Effector memory CD4-positive, alpha-beta T cell (primary cell): Measurements from ENCODE around the gene DCAF8.

Experiments
- DNase-seq, 3 donors: peaks; one replicate each; pipeline ENCODE4 v3.0.0-alpha.2; 2020
- H3K27ac ChIP-seq: 2 replicates; pipeline ENCODE4 v1.7.0; 2013; ENCODE audit warnings: mild to moderate bottlenecking, low read length, moderate library complexity; ENCODE audit not compliant: insufficient read depth, poor library complexity, severe bottlenecking
- H3K27me3 ChIP-seq: replicated peaks from 2 replicates; pipeline ENCODE4 v1.7.0; 2013; ENCODE audit warnings: mild to moderate bottlenecking, low read length; ENCODE audit not compliant: insufficient read depth, control insufficient read depth, poor library complexity, severe bottlenecking
- H3K36me3 ChIP-seq: 2 replicates; pipeline ENCODE4 v1.7.0; 2013; ENCODE audit warnings: mild to moderate bottlenecking, low read length, moderate library complexity; ENCODE audit not compliant: control insufficient read depth, insufficient read depth
- H3K4me1 ChIP-seq: 2 replicates; pipeline ENCODE4 v1.7.0; 2013; ENCODE audit warnings: low read length, mild to moderate bottlenecking; ENCODE audit not compliant: control insufficient read depth, insufficient read depth, poor library complexity, severe bottlenecking
- H3K4me3 ChIP-seq: 2 replicates; pipeline ENCODE4 v1.7.0; 2013; ENCODE audit warnings: low read length, low read depth, mild to moderate bottlenecking; ENCODE audit not compliant: insufficient read depth, poor library complexity, severe bottlenecking
- H3K9me3 ChIP-seq: 2 replicates; pipeline ENCODE4 v1.7.0; 2013; ENCODE audit warnings: mild to moderate bottlenecking, low read length, moderate library complexity; ENCODE audit not compliant: control insufficient read depth

Gene DCAF8

DNA sequence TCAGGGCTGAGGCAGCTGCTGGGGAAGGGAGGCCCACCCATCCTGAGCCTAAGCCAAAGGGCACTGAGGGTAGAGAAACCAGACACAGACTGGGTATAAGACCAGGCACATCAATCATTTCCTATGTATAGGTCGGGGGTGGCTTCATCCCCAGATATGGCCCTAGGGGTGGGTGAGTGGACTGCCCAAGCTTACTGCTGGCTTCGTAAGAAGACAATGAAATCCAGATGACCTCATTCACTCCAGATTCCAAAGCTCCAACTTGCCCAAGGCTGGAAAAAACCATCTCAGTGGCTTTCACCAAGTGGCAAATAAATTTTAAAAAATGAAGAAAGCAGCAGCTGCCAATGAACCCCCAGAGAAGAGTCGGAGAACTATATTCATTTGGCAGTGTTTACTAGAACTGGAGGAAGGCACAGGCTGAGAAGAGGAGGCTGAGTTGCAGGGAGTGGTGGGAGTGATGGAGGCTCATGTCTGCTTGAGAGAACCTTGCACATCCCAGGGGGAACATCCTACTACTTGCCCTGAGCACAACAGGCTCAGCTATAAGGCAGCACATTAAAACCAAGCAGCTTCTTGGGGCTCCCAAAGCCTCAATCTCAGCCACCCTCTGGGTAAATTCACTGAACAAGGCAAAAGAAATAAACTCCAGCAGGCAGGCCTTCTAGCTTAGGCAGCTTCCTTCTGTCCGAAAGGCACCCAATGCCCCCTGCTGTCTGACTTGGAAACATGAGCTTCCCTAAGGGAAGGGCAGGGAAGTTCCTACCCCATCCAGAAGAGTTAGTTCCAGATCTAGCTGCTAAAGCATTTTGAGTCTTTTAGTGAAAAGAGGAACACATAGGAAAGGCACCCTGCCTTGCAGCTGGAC, 43.1 kb downstream of the DCAF8 start:
- Histone ChIP-seq H3K36me3 (peaks cover 89% of the 10 kb centered on the region), H3K27me3 (no peaks in the 10 kb centered on the region), H3K4me3 (no peak overlapping the region), H3K9me3 (no peaks in the 10 kb centered on the region), H3K27ac (no peak overlapping the region), H3K4me1 (no peaks in the 10 kb centered on the region)
- DNase-seq: no peak

- no peaks in the 10 kb centered on the region for H3K27me3 ChIP-seq
- H3K27ac ChIP-seq: no peak overlapping the region
- H3K9me3 ChIP-seq: no peaks in the 10 kb centered on the region
- no peak overlapping the region for H3K4me3 ChIP-seq
- no peak for DNase-seq
- peaks cover 88% of the 10 kb centered on the region for H3K36me3 ChIP-seq
- H3K4me1 ChIP-seq: no peaks in the 10 kb centered on the region
Measured at GRCh38 chr1:160217481-160218051, 44.8 kb downstream of the DCAF8 start.

GRCh38 chr1:160216301-160216700, 46.0 kb downstream of the DCAF8 start:
- H3K9me3 ChIP-seq: no peaks in the 10 kb centered on the region
- H3K27ac ChIP-seq: no peak overlapping the region
- no peak for DNase-seq
- H3K27me3 ChIP-seq: no peaks in the 10 kb centered on the region
- H3K4me1 ChIP-seq: no peaks in the 10 kb centered on the region
- no peak overlapping the region for H3K4me3 ChIP-seq
- peaks cover 80% of the 10 kb centered on the region for H3K36me3 ChIP-seq

DNA sequence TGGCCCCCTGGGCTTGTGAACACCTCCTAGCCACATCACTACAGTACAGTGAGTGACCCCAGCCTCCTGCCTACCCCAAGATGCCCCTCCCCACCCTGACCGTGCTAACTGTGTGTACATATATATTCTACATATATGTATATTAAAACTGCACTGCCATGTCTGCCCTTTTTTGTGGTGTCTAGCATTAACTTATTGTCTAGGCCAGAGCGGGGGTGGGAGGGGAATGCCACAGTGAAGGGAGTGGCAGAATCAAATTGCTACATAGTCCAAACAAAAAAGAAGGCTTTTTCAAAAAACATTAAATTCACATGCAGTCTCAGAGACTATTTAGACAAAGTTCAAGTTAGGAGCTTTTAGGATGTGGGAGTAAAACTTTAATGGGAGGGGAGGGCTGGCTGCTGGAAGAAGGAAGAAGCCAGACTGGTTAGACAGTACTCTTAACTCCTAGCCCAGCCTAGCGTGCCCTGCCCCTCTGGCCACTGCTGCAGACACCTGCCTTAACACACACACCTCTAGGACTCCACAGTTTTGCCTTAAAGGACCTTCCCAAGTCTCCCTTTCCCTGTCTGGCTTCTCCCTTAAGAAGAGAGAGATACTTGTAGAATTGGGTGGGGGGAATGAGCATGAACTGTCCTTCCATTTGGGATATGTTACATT, 47.7 kb downstream of the DCAF8 start:
- no peak for DNase-seq
- Histone ChIP-seq H3K36me3 (peaks cover 64% of the 10 kb centered on the region), H3K27me3 (no peaks in the 10 kb centered on the region), H3K27ac (no peak overlapping the region), H3K9me3 (no peaks in the 10 kb centered on the region), H3K4me3 (no peak overlapping the region), H3K4me1 (no peaks in the 10 kb centered on the region)

DNA sequence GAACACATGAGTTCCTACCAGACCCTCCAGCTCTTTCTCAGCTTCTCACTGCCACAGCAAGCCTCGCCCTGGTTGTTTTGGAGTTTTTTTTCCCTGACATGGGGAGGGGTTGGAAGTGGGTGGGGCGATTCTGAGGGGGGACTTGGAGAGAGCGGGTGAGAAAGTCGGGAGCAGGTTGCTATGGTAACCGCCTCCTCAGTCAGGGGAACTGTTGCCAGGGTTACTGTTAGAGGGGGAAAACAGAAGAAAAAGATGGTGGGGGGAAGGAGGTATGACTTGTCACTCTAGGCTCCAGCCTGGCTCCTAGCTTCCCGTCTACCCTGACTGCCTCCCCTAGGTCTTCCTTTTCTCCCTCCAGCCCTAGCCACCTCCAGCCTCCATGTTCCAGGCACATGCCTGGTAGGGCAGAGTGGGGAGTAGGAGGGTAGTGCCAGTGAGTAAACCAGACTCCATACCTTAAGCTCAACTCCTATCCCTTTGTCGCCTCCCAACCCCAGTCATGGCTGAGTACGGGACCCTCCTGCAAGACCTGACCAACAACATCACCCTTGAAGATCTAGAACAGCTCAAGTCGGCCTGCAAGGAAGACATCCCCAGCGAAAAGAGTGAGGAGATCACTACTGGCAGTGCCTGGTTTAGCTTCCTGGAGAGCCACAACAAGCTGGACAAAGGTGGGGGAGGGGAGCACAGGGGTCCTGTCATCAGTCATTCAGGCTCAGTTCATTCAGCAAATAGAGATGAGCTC, 51.1 kb downstream of the DCAF8 start:
- peaks cover 2% of the 10 kb centered on the region for H3K4me1 ChIP-seq
- H3K27me3 ChIP-seq: no peaks in the 10 kb centered on the region
- no peak overlapping the region for H3K4me3 ChIP-seq
- peaks cover 34% of the 10 kb centered on the region for H3K36me3 ChIP-seq
- no peak for DNase-seq
- no peaks in the 10 kb centered on the region for H3K9me3 ChIP-seq
- no peak overlapping the region for H3K27ac ChIP-seq

- H3K36me3 ChIP-seq: peaks cover 34% of the 10 kb centered on the region
- H3K4me3 ChIP-seq: no peak overlapping the region
- peaks cover 8% of the 10 kb centered on the region for H3K4me1 ChIP-seq
- DNase-seq: no peak
- H3K27ac ChIP-seq: no peak overlapping the region
- no peaks in the 10 kb centered on the region for H3K27me3 ChIP-seq
- H3K9me3 ChIP-seq: no peaks in the 10 kb centered on the region
Measured at GRCh38 chr1:160210561-160210960, 51.8 kb downstream of the DCAF8 start.

DNA sequence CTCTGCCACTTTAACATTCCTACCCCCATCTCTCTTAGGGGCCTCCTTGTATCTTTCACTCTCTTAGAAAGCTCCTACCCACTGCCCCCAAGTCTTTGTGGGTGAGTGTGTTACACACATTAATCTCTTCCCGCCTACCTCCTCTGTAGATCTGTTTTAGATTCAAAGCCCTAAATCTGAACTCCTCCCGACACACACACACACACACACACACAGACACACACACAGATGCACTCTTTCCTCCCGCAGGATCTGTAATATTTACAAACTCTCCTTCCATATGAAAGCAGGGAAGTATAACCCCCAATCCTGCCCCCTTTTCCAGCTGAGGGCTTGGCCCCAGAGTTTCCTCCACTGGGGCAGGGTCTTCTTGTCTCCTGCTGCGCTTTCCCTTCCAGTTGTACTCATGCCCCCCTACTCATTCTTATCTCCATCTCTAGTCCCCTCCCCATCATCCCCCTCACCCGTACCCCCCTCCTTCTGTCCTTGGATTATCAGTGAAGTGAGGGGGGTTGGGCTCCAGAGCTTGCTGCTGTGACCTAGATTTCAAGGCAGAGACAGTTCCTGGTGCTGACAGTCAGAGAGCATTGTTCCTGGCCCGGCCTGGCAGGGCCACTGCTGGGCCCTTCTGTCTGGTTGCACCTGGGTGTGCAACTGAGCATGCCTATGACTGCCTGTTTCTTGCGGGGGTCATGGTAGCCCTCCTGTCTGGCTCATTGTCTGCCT, 52.9 kb downstream of the DCAF8 start:
- H3K27ac ChIP-seq: no peak overlapping the region
- H3K4me3 ChIP-seq: no peak overlapping the region
- DNase-seq: no peak
- no peaks in the 10 kb centered on the region for H3K27me3 ChIP-seq
- no peaks in the 10 kb centered on the region for H3K9me3 ChIP-seq
- peaks cover 12% of the 10 kb centered on the region for H3K4me1 ChIP-seq
- H3K36me3 ChIP-seq: peaks cover 23% of the 10 kb centered on the region

DNA sequence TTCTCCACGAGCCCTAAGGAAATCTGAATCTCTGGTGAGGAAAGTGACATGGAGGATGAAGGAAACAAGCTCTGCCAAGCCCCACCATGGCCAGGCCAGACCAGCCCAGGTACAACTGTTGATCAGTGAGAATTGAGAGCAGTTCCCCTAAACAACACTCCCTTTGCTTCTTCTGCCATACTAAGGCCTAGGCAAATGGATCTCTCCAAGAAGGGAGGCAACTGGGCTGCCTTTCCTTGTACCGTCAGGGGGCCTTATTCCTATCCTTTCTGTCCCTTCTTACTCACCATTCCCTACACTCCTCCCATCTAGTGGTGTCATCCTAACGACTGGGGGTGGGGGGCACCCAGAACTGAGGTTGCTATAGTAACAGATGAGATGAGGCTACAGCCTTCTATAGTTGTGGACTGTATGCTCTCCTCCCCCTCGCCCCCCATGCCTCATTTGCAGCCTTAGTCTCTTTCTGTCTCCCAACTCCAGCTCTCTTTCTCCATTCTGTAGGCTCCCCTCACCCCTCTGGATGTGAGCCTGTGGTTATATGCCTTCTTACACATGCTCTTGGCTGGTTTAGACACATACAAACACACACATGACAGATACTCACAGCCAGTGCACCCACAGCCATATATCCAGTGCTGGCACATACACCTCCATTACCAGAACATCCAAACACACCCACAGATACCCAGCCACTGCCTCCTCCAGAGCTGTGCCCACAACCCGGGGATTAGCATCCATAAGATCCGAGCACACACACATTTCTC, 53.6 kb downstream of the DCAF8 start:
- H3K27ac ChIP-seq: no peak overlapping the region

More for the DNA sequence above, 53.6 kb downstream of the DCAF8 start:
- DNase-seq: no peak
- H3K36me3 ChIP-seq: peaks cover 15% of the 10 kb centered on the region
- no peaks in the 10 kb centered on the region for H3K27me3 ChIP-seq
- H3K4me3 ChIP-seq: no peak overlapping the region
- H3K9me3 ChIP-seq: no peaks in the 10 kb centered on the region
- peaks cover 12% of the 10 kb centered on the region for H3K4me1 ChIP-seq
